Mesenchymal stem cell (in vitro differentiated cells and primary cell): ENCODE results near the gene FOXC2.

Experiments used
- DNase-seq: peaks from one replicate; pipeline ENCODE4 v3.0.0-alpha.2; 2013
- H2AFZ ChIP-seq: one replicate; pipeline ENCODE4 v1.6.1; 2013; ENCODE audit warnings: low read depth, mild to moderate bottlenecking, control low read depth, inconsistent platforms, low read length, moderate library complexity
- H2AK5ac ChIP-seq: 2 replicates; pipeline ENCODE4 v1.6.1; 2013; ENCODE audit warnings: low read length, moderate library complexity, mild to moderate bottlenecking, inconsistent platforms; ENCODE audit not compliant: severe bottlenecking
- H2BK120ac ChIP-seq: one replicate; pipeline ENCODE4 v1.6.1; 2013; ENCODE audit warnings: low read depth, mild to moderate bottlenecking, inconsistent platforms, low read length, moderate library complexity
- H2BK12ac ChIP-seq, 2 experiments: one replicate each; pipeline ENCODE4 v1.6.1; 2013; ENCODE audit warnings: inconsistent platforms in 2 of 2, low read length in 2 of 2, mild to moderate bottlenecking in 2 of 2, moderate library complexity in 2 of 2, control low read depth in 1 of 2
- H2BK15ac ChIP-seq: one replicate; pipeline ENCODE4 v1.6.1; 2013; ENCODE audit warnings: mild to moderate bottlenecking, low read depth, inconsistent platforms; ENCODE audit not compliant: poor library complexity, severe bottlenecking
- H2BK5ac ChIP-seq: 2 replicates; pipeline ENCODE4 v1.6.1; 2013; ENCODE audit warnings: low read depth, mild to moderate bottlenecking, low read length, control low read depth, inconsistent platforms; ENCODE audit not compliant: poor library complexity, severe bottlenecking
- H3K14ac ChIP-seq, 2 experiments: one replicate each; pipeline ENCODE4 v1.6.1; 2013; ENCODE audit warnings: inconsistent platforms in 2 of 2, low read length in 2 of 2, control low read depth in 1 of 2, mild to moderate bottlenecking in 1 of 2, moderate library complexity in 1 of 2
- H3K18ac ChIP-seq, 2 experiments: one replicate each; pipeline ENCODE4 v1.6.1; 2013; ENCODE audit warnings: inconsistent platforms in 2 of 2, low read length in 2 of 2, control low read depth in 1 of 2, low read depth in 1 of 2, mild to moderate bottlenecking in 1 of 2
- H3K23ac ChIP-seq, 2 experiments: one replicate each; pipeline ENCODE4 v1.6.1; 2013; ENCODE audit warnings: inconsistent platforms in 2 of 2, low read length in 2 of 2, mild to moderate bottlenecking in 2 of 2, moderate library complexity in 2 of 2, control low read depth in 1 of 2
- H3K27ac ChIP-seq: 2 replicates; pipeline ENCODE4 v1.5.1; 2013; ENCODE audit warnings: mild to moderate bottlenecking, moderate library complexity, low read length, control low read depth, inconsistent platforms; ENCODE audit not compliant: poor library complexity, severe bottlenecking
- H3K27me3 ChIP-seq, 2 experiments: 2 replicates each; pipeline versions ENCODE4 v1.6.1 to v1.7.0; 2013; ENCODE audit warnings: low read length in 2 of 2, mild to moderate bottlenecking in 2 of 2, moderate library complexity in 2 of 2, control low read depth in 1 of 2, inconsistent platforms in 1 of 2; ENCODE audit not compliant: control insufficient read depth in 1 of 2, insufficient read depth in 1 of 2
- H3K36me3 ChIP-seq, 2 experiments: 2 replicates each; pipeline versions ENCODE4 v1.6.1 to v1.7.0; 2013; ENCODE audit warnings: low read length in 2 of 2, control low read depth in 1 of 2, inconsistent platforms in 1 of 2, low read depth in 1 of 2, mild to moderate bottlenecking in 1 of 2; ENCODE audit not compliant: insufficient read depth in 2 of 2, control insufficient read depth in 1 of 2
- H3K4ac ChIP-seq, 2 experiments: one replicate each; pipeline ENCODE4 v1.6.1; 2013; ENCODE audit warnings: inconsistent platforms in 2 of 2, low read length in 2 of 2, mild to moderate bottlenecking in 2 of 2, moderate library complexity in 2 of 2, control low read depth in 1 of 2, low read depth in 1 of 2
- H3K4me1 ChIP-seq: 2 replicates; pipeline ENCODE4 v1.6.1; 2013; ENCODE audit warnings: low read depth, low read length, control low read depth; ENCODE audit not compliant: control insufficient read depth, insufficient read depth
- H3K4me2 ChIP-seq: 2 replicates; pipeline ENCODE4 v1.6.1; 2013; ENCODE audit warnings: low read length, mild to moderate bottlenecking, inconsistent platforms; ENCODE audit not compliant: poor library complexity, severe bottlenecking
- H3K4me3 ChIP-seq, 2 experiments: 2 replicates each; pipeline versions ENCODE4 v1.5.1 to v1.7.0; 2013; ENCODE audit warnings: low read length in 2 of 2, mild to moderate bottlenecking in 2 of 2, control low read depth in 1 of 2, low read depth in 1 of 2; ENCODE audit not compliant: insufficient read depth in 1 of 2
- H3K79me1 ChIP-seq: replicated peaks from 2 replicates; pipeline ENCODE4 v1.6.1; 2013; ENCODE audit warnings: mild to moderate bottlenecking, control low read depth, low read length, inconsistent platforms; ENCODE audit not compliant: poor library complexity, severe bottlenecking
- H3K9ac ChIP-seq: 2 replicates; pipeline ENCODE4 v1.7.0; 2013; ENCODE audit warnings: mild to moderate bottlenecking, low read length, moderate library complexity
- H3K9me3 ChIP-seq: 2 replicates; pipeline ENCODE4 v1.7.0; 2013; ENCODE audit warnings: mild to moderate bottlenecking, low read length; ENCODE audit not compliant: control insufficient read depth
- H4K8ac ChIP-seq: one replicate; pipeline ENCODE4 v1.6.1; 2013; ENCODE audit warnings: inconsistent platforms, mild to moderate bottlenecking, low read length, moderate library complexity
- H4K91ac ChIP-seq: one replicate; pipeline ENCODE4 v1.6.1; 2013; ENCODE audit warnings: mild to moderate bottlenecking, low read length, inconsistent platforms
- WGBS: methylation state at CpG from one replicate; pipeline ENCODE4 v1.1.7; 2013; ENCODE audit warnings: mixed read lengths; 5-methylcytosine and 5-hydroxymethylcytosine counted together

The FOXC2 gene

GRCh38 chr16:86578611-86579267 is 12.1 kb downstream of the FOXC2 start:
- Histone ChIP-seq H3K79me1 (peaks cover 2% of the 10 kb centered on the region), H4K8ac (peak overlapping the region; percentile 100), H3K9me3 (no peaks in the 10 kb centered on the region), H2AK5ac (peak overlapping the region; percentile 94), H3K4me3 (peak overlapping the region; percentile 52 to 86), H3K27me3 (peaks cover 0 to 5% of the 10 kb centered on the region in 2 experiments), H3K14ac (peak overlapping the region in 1 of 2 experiments; percentile 100), H3K27ac (peak overlapping the region; percentile 96), H3K23ac (peak overlapping the region in 1 of 2 experiments; percentile 96), H4K91ac (peak overlapping the region; percentile 100), H2BK12ac (peak overlapping the region; percentile 85 to 99), H3K4ac (peak overlapping the region; percentile 95 to 100), H2BK120ac (peak overlapping the region; percentile 97), H2AFZ (no peak overlapping the region), H3K4me2 (peak overlapping the region; percentile 88), H3K36me3 (peaks cover 0 to 4% of the 10 kb centered on the region in 2 experiments), H2BK5ac (peak overlapping the region; percentile 96), H3K9ac (peak overlapping the region; percentile 86), H2BK15ac (peak overlapping the region; percentile 100), H3K4me1 (peaks cover 38% of the 10 kb centered on the region), H3K18ac (peak overlapping the region; percentile 99 to 100)
- 1% methylated on average over 65 of the region's 69 CpGs for WGBS
- DNase-seq: peak; percentile 82

GRCh38 chr16:86579268-86580062 is 12.8 kb downstream of the FOXC2 start:
- WGBS: 3% methylated on average over 65 of the region's 69 CpGs
- Histone ChIP-seq H2BK15ac (peak overlapping the region; percentile 100), H2BK5ac (peak overlapping the region; percentile 96), H3K18ac (peak overlapping the region; percentile 99 to 100), H4K8ac (peak overlapping the region; percentile 100), H3K14ac (peak overlapping the region in 1 of 2 experiments; percentile 35), H3K9me3 (no peaks in the 10 kb centered on the region), H3K4me2 (peak overlapping the region; percentile 88), H2AFZ (no peak overlapping the region), H2AK5ac (peak overlapping the region; percentile 83), H3K36me3 (peaks cover 0 to 3% of the 10 kb centered on the region in 2 experiments), H3K27me3 (no peaks in the 10 kb centered on the region), H3K79me1 (peaks cover 6% of the 10 kb centered on the region), H2BK120ac (peak overlapping the region; percentile 97), H4K91ac (peak overlapping the region; percentile 100), H3K9ac (peak overlapping the region; percentile 86), H3K4me3 (peak overlapping the region; percentile 52 to 86), H3K4ac (peak overlapping the region; percentile 95 to 100), H3K23ac (peak overlapping the region in 1 of 2 experiments; percentile 96), H2BK12ac (peak overlapping the region; percentile 75 to 86), H3K4me1 (peaks cover 41% of the 10 kb centered on the region), H3K27ac (peak overlapping the region; percentile 53)
- peak; percentile 51 for DNase-seq

GRCh38 chr16:86580063-86580790 is 13.6 kb downstream of the FOXC2 start:
- peak overlapping the region; percentile 100 for H2BK15ac ChIP-seq
- H2BK12ac ChIP-seq: peak overlapping the region; percentile 18 to 75
- peak overlapping the region; percentile 95 to 100 for H3K4ac ChIP-seq
- DNase-seq: peak; percentile 61
- peak overlapping the region in 1 of 2 experiments; percentile 54 for H3K23ac ChIP-seq
- H3K27me3 ChIP-seq: no peaks in the 10 kb centered on the region
- H3K4me2 ChIP-seq: peak overlapping the region; percentile 88
- peaks cover 8% of the 10 kb centered on the region for H3K79me1 ChIP-seq
- H4K8ac ChIP-seq: peak overlapping the region; percentile 90
- H4K91ac ChIP-seq: peak overlapping the region; percentile 67
- peak overlapping the region; percentile 60 for H3K27ac ChIP-seq
- H3K9ac ChIP-seq: peak overlapping the region; percentile 86
- H2AFZ ChIP-seq: no peak overlapping the region
- no peak overlapping the region for H3K14ac ChIP-seq
- peaks cover 42% of the 10 kb centered on the region for H3K4me1 ChIP-seq
- peak overlapping the region; percentile 16 to 86 for H3K4me3 ChIP-seq
- H3K36me3 ChIP-seq: no peaks in the 10 kb centered on the region
- WGBS: 44% methylated on average over 13 of the region's 19 CpGs
- H3K18ac ChIP-seq: peak overlapping the region; percentile 99 to 100
- H2BK5ac ChIP-seq: peak overlapping the region; percentile 96
- H2AK5ac ChIP-seq: peak overlapping the region; percentile 83
- H3K9me3 ChIP-seq: no peaks in the 10 kb centered on the region
- H2BK120ac ChIP-seq: peak overlapping the region; percentile 93
